T-helper 17 cell (primary cell): ENCODE measurements around the gene PANK4. TPM values are rescaled to one million over a fixed set of nuclear protein-coding genes. Genes with fewer than 3 reads are reported as not detected.
"Not testable (repeated sequence)": the region's sequence is repeated elsewhere in the genome, so short reads cannot be mapped to it uniquely, and the experiment has no call there.

Source experiments
- ATAC-seq: fragments of 150-1000 bp; cut with Tn5 transposase; 2 replicates; pipeline ENCODE4 v1.10.0; 2021; ENCODE audit warnings: mild to moderate bottlenecking, moderate library complexity
- DNase-seq, 3 donors: peaks; one replicate each; pipeline versions ENCODE4 v3.0.0 to v3.0.0-alpha.2; 2020 to 2021
- H3K9me3 ChIP-seq: one replicate; pipeline ENCODE4 v1.7.0; 2013; ENCODE audit warnings: low read length, mild to moderate bottlenecking; ENCODE audit not compliant: control insufficient read depth, poor library complexity, severe bottlenecking
- H3K27ac Mint-ChIP-seq: one replicate; pipeline ENCODE4 v1.8.0; 2022; ENCODE audit warnings: mild to moderate bottlenecking, moderate library complexity, mixed read lengths
- H3K27me3 Mint-ChIP-seq: one replicate; pipeline ENCODE4 v1.8.0; 2022; ENCODE audit warnings: mixed read lengths
- H3K36me3 Mint-ChIP-seq: one replicate; pipeline ENCODE4 v1.8.0; 2022; ENCODE audit warnings: low read depth, mixed read lengths
- H3K4me1 Mint-ChIP-seq: one replicate; pipeline ENCODE4 v1.8.0; 2022; ENCODE audit warnings: mild to moderate bottlenecking, mixed read lengths
- H3K4me3 Mint-ChIP-seq: one replicate; pipeline ENCODE4 v1.8.0; 2022; ENCODE audit warnings: mild to moderate bottlenecking, moderate library complexity, mixed read lengths
- total RNA-seq, 4 donors: library from RNA in 2 of 4; stranded (reverse) in 2 of 4; gene quantifications; one replicate each; pipeline ENCODE4 v1.2.3 and lab custom pipeline; 2022 to 2026

Gene PANK4
- total RNA-seq, 2 donors from 2014 or later: 47.9 to 53.5 TPM

DNA sequence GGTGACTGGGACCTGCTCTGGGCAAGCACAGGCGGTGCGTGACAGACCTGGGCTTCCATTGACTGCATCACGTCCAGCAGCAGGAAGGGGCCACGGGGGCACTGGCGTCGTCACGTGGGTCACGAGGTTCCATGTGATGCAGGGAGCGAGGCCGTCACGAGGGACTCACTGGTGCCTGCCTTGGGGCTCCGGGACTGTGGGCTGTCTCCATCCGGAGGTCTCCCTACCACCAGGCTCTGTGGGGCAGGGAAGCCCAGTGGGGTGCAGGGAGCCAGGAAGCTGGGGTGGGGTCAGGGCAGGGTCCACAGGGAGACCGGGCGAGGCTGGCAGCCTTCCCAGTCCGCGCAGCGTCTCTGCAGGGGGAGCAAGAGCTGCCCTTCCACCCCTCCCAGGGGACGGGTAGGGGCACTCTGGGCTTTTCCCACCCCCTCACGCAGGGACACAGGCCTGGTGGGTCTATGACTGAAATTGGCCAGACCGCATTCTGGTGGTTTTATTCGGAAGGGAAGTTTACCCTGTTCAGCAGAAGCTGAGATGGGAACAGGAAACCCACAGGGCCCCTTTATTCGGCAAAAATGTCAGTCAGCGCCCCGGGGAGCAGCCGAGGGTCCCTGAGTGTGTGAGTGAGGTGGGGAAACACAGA, 29.4 kb upstream of the PANK4 start:
- Mint-ChIP-seq H3K27me3 (no peaks in the 10 kb centered on the region), H3K27ac (peak overlapping the region; percentile 98), H3K36me3 (peaks cover 5% of the 10 kb centered on the region), H3K4me3 (peak overlapping the region; percentile 99), H3K4me1 (peaks cover 28% of the 10 kb centered on the region)
- DNase-seq (peak; percentile 39 to 65 (median 55)), ATAC-seq (peak; percentile 68)
- H3K9me3 ChIP-seq: no peaks in the 10 kb centered on the region

- H3K9me3 ChIP-seq: no peaks in the 10 kb centered on the region
- peak; percentile 31 for ATAC-seq
- H3K27ac Mint-ChIP-seq: peak overlapping the region; percentile 98
- no peaks in the 10 kb centered on the region for H3K27me3 Mint-ChIP-seq
- peak overlapping the region; percentile 99 for H3K4me3 Mint-ChIP-seq
- H3K36me3 Mint-ChIP-seq: peaks cover 5% of the 10 kb centered on the region
- DNase-seq: peak in 1 of 3 donors; percentile 43
- peaks cover 29% of the 10 kb centered on the region for H3K4me1 Mint-ChIP-seq
Measured at GRCh38 chr1:2554621-2555387, 28.4 kb upstream of the PANK4 start.

- H3K4me1 Mint-ChIP-seq: peaks cover 31% of the 10 kb centered on the region
- no peak for ATAC-seq
Measured at GRCh38 chr1:2553871-2554620, 27.6 kb upstream of the PANK4 start.

DNA sequence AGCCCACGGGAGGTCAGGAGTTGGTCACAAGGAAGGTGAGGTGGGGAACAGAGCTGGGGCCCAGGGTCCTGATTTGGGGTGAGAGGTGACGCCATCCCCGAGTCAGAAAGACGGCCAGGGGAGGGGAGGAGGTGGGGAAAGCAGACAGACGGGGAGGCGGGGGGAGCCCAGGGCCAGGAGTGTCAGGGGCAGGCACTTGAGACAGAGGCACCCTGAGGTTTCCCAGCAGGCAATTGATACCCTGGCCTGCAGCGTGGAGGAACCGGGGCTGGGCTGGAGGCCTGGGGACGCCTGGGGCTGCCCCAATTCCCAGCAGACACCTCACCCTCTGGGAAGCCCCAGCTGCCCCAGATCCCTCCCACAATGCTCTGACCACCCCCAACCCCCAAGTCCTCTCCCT, 26.7 kb upstream of the PANK4 start:
- not testable (repeated sequence) for H3K27ac Mint-ChIP-seq, ATAC-seq, H3K9me3 ChIP-seq, DNase-seq, H3K4me3 Mint-ChIP-seq, H3K27me3 Mint-ChIP-seq, H3K36me3 Mint-ChIP-seq
- peaks cover 32% of the 10 kb centered on the region for H3K4me1 Mint-ChIP-seq

More at GRCh38 chr1:2553871-2554620, 27.6 kb upstream of the PANK4 start:
- H3K4me3 Mint-ChIP-seq: peak overlapping the region; percentile 99
- peak overlapping the region; percentile 98 for H3K27ac Mint-ChIP-seq
- no peak for DNase-seq
- no peaks in the 10 kb centered on the region for H3K9me3 ChIP-seq
- no peaks in the 10 kb centered on the region for H3K27me3 Mint-ChIP-seq
- peaks cover 5% of the 10 kb centered on the region for H3K36me3 Mint-ChIP-seq

DNA sequence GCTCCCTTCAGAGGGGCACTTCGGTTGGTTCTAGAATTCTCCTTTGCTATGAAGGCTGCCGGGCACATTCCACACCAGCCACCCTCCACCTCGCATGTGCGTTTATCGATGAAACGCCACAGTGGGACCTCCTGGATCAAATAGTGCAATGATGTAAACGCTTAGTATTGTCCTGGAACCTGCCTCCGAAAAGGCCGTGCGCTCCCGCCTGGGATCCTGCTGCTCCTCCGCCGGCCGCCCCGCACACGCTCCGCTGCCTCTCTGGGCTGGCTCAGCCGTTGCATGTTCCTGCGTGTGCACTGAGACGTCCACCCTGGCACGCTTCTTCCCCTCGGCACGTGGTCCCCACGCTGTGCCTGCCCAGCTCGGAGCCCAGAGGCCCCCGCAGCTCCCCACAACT, 25.8 kb upstream of the PANK4 start:
- Mint-ChIP-seq H3K27me3 (no peaks in the 10 kb centered on the region), H3K36me3 (peaks cover 2% of the 10 kb centered on the region), H3K4me3 (no peak overlapping the region), H3K4me1 (peaks cover 28% of the 10 kb centered on the region), H3K27ac (peak overlapping the region; percentile 96)
- H3K9me3 ChIP-seq: no peaks in the 10 kb centered on the region
- no peak for DNase-seq
- no peak for ATAC-seq

GRCh38 chr1:2551544-2551943, 25.1 kb upstream of the PANK4 start:
- ATAC-seq, H3K36me3 Mint-ChIP-seq, DNase-seq, H3K4me3 Mint-ChIP-seq, H3K27me3 Mint-ChIP-seq, H3K9me3 ChIP-seq: not testable (repeated sequence)
- peaks cover 28% of the 10 kb centered on the region for H3K4me1 Mint-ChIP-seq
- peak overlapping the region; percentile 96 for H3K27ac Mint-ChIP-seq

- DNase-seq, ATAC-seq, H3K9me3 ChIP-seq, H3K27me3 Mint-ChIP-seq, H3K4me3 Mint-ChIP-seq, H3K36me3 Mint-ChIP-seq: not testable (repeated sequence)
- H3K4me1 Mint-ChIP-seq: peaks cover 21% of the 10 kb centered on the region
- H3K27ac Mint-ChIP-seq: peak overlapping the region; percentile 96
Measured at GRCh38 chr1:2550309-2550861, 24.0 kb upstream of the PANK4 start.

DNA sequence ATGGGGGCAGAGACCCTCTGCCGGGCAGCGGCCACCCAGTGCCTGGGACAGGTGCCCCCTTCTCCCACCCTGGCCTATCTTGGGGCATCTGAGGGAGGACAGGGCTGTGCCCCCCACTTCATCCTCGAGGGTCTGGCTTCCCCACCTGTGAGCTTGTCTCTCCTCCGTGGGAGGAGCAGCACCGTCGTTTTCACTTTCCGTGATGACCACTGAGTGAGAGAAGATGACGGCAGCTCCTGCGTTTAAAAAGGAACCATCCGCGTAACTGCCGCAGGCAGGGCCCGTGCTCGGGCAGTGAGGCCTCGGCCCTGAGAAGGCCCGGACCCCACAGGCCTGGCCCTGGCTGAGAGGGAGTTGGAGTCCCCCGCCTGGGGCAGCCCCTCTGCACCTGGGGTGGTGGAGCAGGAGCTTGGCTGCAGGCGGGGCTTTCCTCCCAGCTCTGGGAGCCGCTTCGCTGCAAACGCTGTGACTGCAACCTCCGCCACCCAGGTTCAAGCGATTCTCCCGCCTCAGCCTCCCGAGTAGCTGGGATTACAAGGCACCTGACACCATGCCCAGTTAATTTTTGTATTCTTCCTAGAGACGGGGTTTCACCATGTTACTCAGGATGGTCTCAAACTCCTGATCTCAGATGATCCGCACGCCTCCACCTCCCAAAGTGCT, 23.1 kb upstream of the PANK4 start:
- ATAC-seq, H3K27me3 Mint-ChIP-seq, H3K4me3 Mint-ChIP-seq, H3K9me3 ChIP-seq, H3K36me3 Mint-ChIP-seq, DNase-seq: not testable (repeated sequence)
- Mint-ChIP-seq H3K4me1 (peaks cover 17% of the 10 kb centered on the region), H3K27ac (peak overlapping the region; percentile 96)

DNA sequence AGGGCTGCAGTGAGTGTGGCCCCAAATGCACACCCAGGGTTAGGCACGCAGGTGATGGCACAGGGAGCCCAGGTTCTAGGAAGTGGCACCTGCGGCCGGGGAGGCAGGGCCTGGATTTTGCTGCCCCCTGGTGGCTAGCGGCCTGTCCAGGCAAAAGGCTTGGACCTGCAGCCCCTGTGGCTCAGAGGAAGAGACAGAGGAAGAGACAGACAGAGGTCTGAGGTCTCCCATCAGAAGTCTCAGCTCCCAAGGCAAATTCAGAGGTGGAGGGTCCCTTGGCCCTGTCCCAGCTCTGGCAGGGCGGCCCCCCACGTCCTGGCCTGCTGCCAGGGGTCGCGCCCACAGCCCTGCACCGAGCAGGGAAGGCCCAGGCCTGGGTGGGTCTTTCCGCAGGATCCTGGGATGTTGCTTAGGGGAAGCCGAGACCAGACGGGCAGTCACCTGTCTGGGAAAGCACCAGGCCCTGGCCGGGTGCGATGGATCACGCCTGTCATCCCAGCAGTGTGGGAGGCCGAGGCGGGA, 21.7 kb upstream of the PANK4 start:
- peak overlapping the region; percentile 93 for H3K4me3 Mint-ChIP-seq
- no peaks in the 10 kb centered on the region for H3K9me3 ChIP-seq
- H3K27me3 Mint-ChIP-seq: no peaks in the 10 kb centered on the region
- DNase-seq (peak; percentile 70 to 79 (median 71)), ATAC-seq (peak; percentile 27)
- no peaks in the 10 kb centered on the region for H3K36me3 Mint-ChIP-seq
- H3K27ac Mint-ChIP-seq: peak overlapping the region; percentile 96
- peaks cover 10% of the 10 kb centered on the region for H3K4me1 Mint-ChIP-seq

DNA sequence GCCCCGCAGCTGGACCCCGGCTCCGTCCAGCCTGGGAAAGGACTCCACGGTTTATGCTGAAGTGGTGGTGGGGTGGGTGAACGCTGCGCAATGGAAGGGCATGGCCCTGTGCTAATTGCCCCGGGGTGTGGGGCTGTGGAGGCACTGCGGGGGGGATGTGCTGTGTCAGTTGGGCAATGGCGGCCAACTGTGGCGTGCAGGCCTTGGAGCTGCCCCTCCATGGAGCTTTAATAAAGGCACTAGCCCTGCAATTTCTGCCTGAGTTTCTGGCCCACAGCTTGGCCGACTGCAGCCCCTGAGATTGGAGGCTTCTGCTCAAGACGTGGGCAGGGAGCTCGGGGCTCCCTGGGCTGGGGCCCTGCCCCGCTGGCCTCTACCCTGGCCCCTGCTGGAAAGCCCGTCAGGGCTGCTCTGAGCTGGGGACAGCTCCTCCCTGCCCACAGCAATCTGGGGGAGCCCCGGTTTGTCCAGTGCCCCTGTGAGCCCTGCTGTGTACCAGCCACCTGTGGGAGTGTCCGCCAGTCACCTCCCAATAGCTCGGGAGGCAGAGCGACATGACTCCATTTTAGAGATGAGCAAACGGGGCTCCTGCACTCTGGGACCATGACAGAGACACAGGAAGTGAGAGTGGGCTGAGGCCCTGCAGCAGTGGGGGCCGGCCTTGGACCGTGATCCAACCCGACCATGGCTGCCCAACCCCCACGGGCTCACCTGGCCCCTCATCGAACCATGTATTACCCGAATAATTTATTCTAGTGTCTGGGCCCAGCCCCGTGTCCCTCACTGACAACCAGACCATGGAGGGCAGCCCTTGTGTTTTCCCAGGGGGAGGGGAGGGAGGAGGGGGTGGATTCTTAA, 21.0 kb upstream of the PANK4 start:
- peak overlapping the region; percentile 93 for H3K4me3 Mint-ChIP-seq
- H3K27ac Mint-ChIP-seq: peak overlapping the region; percentile 96
- H3K36me3 Mint-ChIP-seq: no peaks in the 10 kb centered on the region
- peaks cover 10% of the 10 kb centered on the region for H3K4me1 Mint-ChIP-seq
- H3K9me3 ChIP-seq: no peaks in the 10 kb centered on the region
- no peaks in the 10 kb centered on the region for H3K27me3 Mint-ChIP-seq
- peak; percentile 10 for ATAC-seq
- DNase-seq: peak in 1 of 3 donors; percentile 29

DNA sequence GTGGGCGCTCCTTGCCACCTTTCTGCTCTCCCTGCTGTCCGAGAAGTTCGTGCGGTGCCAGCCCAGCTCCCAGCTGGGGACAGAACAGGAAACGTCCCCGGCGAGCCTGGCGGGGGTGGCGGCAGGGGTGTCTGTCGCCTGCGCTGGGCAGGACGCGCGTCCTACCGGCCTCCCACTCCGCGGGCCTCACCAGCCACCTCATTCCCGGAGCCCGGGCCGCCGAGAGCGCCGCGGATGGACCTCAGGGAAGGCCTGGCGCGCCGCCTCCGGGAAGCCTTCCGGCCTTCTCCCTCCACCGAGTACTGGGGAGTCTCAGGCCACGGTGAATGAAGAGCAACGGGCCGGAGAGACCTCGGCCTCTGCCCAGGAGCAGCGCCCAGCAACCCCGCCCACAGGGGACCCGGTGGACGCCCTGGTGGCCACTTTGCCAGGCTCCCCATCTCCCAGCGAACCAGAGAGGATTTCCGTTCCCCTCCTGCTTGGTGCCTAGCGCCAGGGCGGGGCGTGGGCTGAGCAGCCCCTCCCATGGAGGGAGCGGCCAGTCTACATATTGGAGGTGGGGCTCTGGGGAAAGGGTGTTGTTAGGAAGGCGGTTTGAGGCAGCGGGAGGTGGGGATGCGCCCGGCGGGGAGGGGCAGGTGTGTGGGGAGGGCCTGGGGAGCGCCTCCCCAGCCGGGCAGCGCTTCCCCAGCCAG, 20.3 kb upstream of the PANK4 start:
- Mint-ChIP-seq H3K36me3 (no peaks in the 10 kb centered on the region), H3K27me3 (no peaks in the 10 kb centered on the region), H3K27ac (peak overlapping the region; percentile 96), H3K4me3 (peak overlapping the region; percentile 93), H3K4me1 (peaks cover 10% of the 10 kb centered on the region)
- DNase-seq (peak; percentile 69 to 78 (median 70)), ATAC-seq (peak; percentile 57)
- no peaks in the 10 kb centered on the region for H3K9me3 ChIP-seq
